IPS-18a (cell line): ENCODE results near the gene ZNF593OS.

ENCODE experiments used
- H3K27ac ChIP-seq: one replicate; pipeline ENCODE4 v1.5.1; 2013; ENCODE audit warnings: low read length
- H3K27me3 ChIP-seq: one replicate; pipeline ENCODE4 v1.6.1; 2013; ENCODE audit warnings: mild to moderate bottlenecking, low read length; ENCODE audit not compliant: control insufficient read depth, insufficient read depth
- H3K36me3 ChIP-seq: one replicate; pipeline ENCODE4 v1.6.1; 2013; ENCODE audit warnings: low read depth, low read length; ENCODE audit not compliant: control insufficient read depth
- H3K4me1 ChIP-seq: one replicate; pipeline ENCODE4 v1.6.1; 2013; ENCODE audit warnings: low read depth, low read length; ENCODE audit not compliant: control insufficient read depth
- H3K4me3 ChIP-seq: one replicate; pipeline ENCODE4 v1.5.1; 2013; ENCODE audit warnings: low read length
- H3K9ac ChIP-seq: one replicate; pipeline ENCODE4 v1.6.1; 2013; ENCODE audit warnings: mild to moderate bottlenecking, low read length, moderate library complexity
- H3K9me3 ChIP-seq: one replicate; pipeline ENCODE4 v1.6.1; 2013; ENCODE audit warnings: low read depth, low read length; ENCODE audit not compliant: control insufficient read depth

Gene ZNF593OS

GRCh38 chr1:26164036-26164860, 7.4 kb downstream of the ZNF593OS start:
- Histone ChIP-seq H3K9me3 (no peaks in the 10 kb centered on the region), H3K4me1 (peaks cover 24% of the 10 kb centered on the region), H3K36me3 (no peaks in the 10 kb centered on the region), H3K9ac (peak overlapping the region; percentile 24), H3K4me3 (peak overlapping the region; percentile 55), H3K27me3 (peaks cover 73% of the 10 kb centered on the region), H3K27ac (no peak overlapping the region)

- no peaks in the 10 kb centered on the region for H3K9me3 ChIP-seq
Observed at GRCh38 chr1:26163684-26164035, 8.0 kb downstream of the ZNF593OS start.

GRCh38 chr1:26162220-26162709, 9.4 kb downstream of the ZNF593OS start:
- no peak overlapping the region for H3K9ac ChIP-seq
- peaks cover 29% of the 10 kb centered on the region for H3K4me1 ChIP-seq

More at GRCh38 chr1:26163684-26164035, 8.0 kb downstream of the ZNF593OS start:
- H3K27me3 ChIP-seq = peaks cover 75% of the 10 kb centered on the region
- peak overlapping the region; percentile 17 for H3K4me3 ChIP-seq
- H3K27ac ChIP-seq = no peak overlapping the region
- H3K4me1 ChIP-seq = peaks cover 24% of the 10 kb centered on the region
- no peak overlapping the region for H3K9ac ChIP-seq
- no peaks in the 10 kb centered on the region for H3K36me3 ChIP-seq

GRCh38 chr1:26161415-26162219, 10.0 kb downstream of the ZNF593OS start:
- Histone ChIP-seq H3K4me3 (peak overlapping the region; percentile 56), H3K9ac (peak overlapping the region; percentile 65), H3K9me3 (no peaks in the 10 kb centered on the region), H3K27ac (no peak overlapping the region), H3K36me3 (no peaks in the 10 kb centered on the region), H3K27me3 (peaks cover 96% of the 10 kb centered on the region), H3K4me1 (peaks cover 29% of the 10 kb centered on the region)

More at GRCh38 chr1:26162220-26162709, 9.4 kb downstream of the ZNF593OS start:
- Histone ChIP-seq H3K9me3 (no peaks in the 10 kb centered on the region), H3K4me3 (peak overlapping the region; percentile 56), H3K36me3 (no peaks in the 10 kb centered on the region), H3K27ac (no peak overlapping the region), H3K27me3 (peaks cover 89% of the 10 kb centered on the region)

GRCh38 chr1:26160527-26161414, 10.9 kb downstream of the ZNF593OS start:
- H3K9me3 ChIP-seq = no peaks in the 10 kb centered on the region
- H3K27ac ChIP-seq = no peak overlapping the region
- H3K36me3 ChIP-seq = no peaks in the 10 kb centered on the region
- peaks cover 38% of the 10 kb centered on the region for H3K4me1 ChIP-seq
- peaks cover 99% of the 10 kb centered on the region for H3K27me3 ChIP-seq
- H3K4me3 ChIP-seq = peak overlapping the region; percentile 56
- H3K9ac ChIP-seq = peak overlapping the region; percentile 65

- H3K27me3 ChIP-seq = peaks cover 99% of the 10 kb centered on the region
- no peaks in the 10 kb centered on the region for H3K36me3 ChIP-seq
- H3K4me1 ChIP-seq = peaks cover 42% of the 10 kb centered on the region
- no peak overlapping the region for H3K4me3 ChIP-seq
- H3K9ac ChIP-seq = no peak overlapping the region
- H3K9me3 ChIP-seq = no peaks in the 10 kb centered on the region
- H3K27ac ChIP-seq = no peak overlapping the region
Observed at GRCh38 chr1:26159743-26160039, 11.9 kb downstream of the ZNF593OS start.

- Histone ChIP-seq H3K9me3 (no peaks in the 10 kb centered on the region), H3K27me3 (peaks cover 100% of the 10 kb centered on the region), H3K27ac (no peak within 1 kb of the TSS), H3K9ac (no peak within 1 kb of the TSS), H3K36me3 (no peaks in the 10 kb centered on the region), H3K4me3 (no peak within 1 kb of the TSS), H3K4me1 (peaks cover 44% of the 10 kb centered on the region)
Observed at GRCh38 chr1:26158908-26159742, 12.5 kb downstream of the ZNF593OS start, which contains the start of gene FAM110D. Gene FAM110D, plus strand, starts transcription at chr1:26159079. Its CDS starts 2,213 bp downstream, at chr1:26161292.

GRCh38 chr1:26158271-26158907, 13.2 kb downstream of the ZNF593OS start:
- no peak overlapping the region for H3K9ac ChIP-seq
- no peak overlapping the region for H3K4me3 ChIP-seq
- H3K36me3 ChIP-seq = no peaks in the 10 kb centered on the region
- no peak overlapping the region for H3K27ac ChIP-seq
- peaks cover 100% of the 10 kb centered on the region for H3K27me3 ChIP-seq
- H3K9me3 ChIP-seq = no peaks in the 10 kb centered on the region
- H3K4me1 ChIP-seq = peaks cover 44% of the 10 kb centered on the region

- H3K4me1 ChIP-seq = peaks cover 44% of the 10 kb centered on the region
- H3K9me3 ChIP-seq = no peaks in the 10 kb centered on the region
- peak overlapping the region; percentile 51 for H3K4me3 ChIP-seq
- no peak overlapping the region for H3K27ac ChIP-seq
- no peaks in the 10 kb centered on the region for H3K36me3 ChIP-seq
- H3K9ac ChIP-seq = no peak overlapping the region
- H3K27me3 ChIP-seq = peaks cover 92% of the 10 kb centered on the region
Observed at GRCh38 chr1:26156285-26157038, 15.2 kb downstream of the ZNF593OS start.
